ENCODE measurements around the gene SLC4A5.

Gene SLC4A5, protein sequence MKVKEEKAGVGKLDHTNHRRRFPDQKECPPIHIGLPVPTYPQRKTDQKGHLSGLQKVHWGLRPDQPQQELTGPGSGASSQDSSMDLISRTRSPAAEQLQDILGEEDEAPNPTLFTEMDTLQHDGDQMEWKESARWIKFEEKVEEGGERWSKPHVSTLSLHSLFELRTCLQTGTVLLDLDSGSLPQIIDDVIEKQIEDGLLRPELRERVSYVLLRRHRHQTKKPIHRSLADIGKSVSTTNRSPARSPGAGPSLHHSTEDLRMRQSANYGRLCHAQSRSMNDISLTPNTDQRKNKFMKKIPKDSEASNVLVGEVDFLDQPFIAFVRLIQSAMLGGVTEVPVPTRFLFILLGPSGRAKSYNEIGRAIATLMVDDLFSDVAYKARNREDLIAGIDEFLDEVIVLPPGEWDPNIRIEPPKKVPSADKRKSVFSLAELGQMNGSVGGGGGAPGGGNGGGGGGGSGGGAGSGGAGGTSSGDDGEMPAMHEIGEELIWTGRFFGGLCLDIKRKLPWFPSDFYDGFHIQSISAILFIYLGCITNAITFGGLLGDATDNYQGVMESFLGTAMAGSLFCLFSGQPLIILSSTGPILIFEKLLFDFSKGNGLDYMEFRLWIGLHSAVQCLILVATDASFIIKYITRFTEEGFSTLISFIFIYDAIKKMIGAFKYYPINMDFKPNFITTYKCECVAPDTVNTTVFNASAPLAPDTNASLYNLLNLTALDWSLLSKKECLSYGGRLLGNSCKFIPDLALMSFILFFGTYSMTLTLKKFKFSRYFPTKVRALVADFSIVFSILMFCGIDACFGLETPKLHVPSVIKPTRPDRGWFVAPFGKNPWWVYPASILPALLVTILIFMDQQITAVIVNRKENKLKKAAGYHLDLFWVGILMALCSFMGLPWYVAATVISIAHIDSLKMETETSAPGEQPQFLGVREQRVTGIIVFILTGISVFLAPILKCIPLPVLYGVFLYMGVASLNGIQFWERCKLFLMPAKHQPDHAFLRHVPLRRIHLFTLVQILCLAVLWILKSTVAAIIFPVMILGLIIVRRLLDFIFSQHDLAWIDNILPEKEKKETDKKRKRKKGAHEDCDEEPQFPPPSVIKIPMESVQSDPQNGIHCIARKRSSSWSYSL

DNA sequence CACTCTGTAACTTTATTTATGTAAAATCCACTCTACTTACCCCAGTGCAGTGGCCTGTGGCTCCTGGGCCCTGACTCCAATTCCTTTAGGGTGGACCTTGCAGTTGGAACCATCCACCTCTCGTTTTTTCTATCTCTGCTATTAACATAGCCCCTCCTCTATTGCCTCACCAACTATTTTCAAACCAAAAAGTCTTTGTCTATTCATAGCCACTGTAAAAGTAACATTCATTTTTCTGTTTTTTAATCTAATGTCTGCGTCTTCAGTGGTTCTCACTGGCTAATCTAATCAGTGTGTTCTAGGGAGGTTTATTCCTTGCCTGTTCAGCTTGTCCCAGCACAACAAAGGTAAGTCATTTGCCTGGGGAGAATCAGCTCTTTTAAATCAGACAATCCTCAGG, at the start of gene SLC4A5:
TSS of gene SLC4A5 (minus strand) at position 101 of the 400 bp plus-strand sequence. CDS start 28,393 bp downstream, outside the sequence.
- DNase-seq (ENCODE audit: low spot score) = no peak

DNA sequence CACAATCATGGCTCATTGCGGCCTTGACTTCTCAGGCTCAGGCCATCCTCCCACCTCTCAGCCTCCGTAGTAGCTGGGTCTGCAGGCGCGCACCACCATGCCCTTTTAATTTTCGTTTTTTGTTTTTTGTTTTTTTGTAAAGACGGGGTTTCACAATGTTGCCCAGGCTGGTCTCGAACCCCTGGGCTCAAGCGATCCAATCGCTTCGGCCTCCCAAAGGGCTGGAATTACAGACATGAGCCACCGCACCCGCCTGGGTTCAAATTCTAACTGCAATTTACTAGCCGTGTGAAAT, 49.2 kb upstream of the SLC4A5 start:
- DNase-seq (ENCODE audit: low spot score) = no peak

DNA sequence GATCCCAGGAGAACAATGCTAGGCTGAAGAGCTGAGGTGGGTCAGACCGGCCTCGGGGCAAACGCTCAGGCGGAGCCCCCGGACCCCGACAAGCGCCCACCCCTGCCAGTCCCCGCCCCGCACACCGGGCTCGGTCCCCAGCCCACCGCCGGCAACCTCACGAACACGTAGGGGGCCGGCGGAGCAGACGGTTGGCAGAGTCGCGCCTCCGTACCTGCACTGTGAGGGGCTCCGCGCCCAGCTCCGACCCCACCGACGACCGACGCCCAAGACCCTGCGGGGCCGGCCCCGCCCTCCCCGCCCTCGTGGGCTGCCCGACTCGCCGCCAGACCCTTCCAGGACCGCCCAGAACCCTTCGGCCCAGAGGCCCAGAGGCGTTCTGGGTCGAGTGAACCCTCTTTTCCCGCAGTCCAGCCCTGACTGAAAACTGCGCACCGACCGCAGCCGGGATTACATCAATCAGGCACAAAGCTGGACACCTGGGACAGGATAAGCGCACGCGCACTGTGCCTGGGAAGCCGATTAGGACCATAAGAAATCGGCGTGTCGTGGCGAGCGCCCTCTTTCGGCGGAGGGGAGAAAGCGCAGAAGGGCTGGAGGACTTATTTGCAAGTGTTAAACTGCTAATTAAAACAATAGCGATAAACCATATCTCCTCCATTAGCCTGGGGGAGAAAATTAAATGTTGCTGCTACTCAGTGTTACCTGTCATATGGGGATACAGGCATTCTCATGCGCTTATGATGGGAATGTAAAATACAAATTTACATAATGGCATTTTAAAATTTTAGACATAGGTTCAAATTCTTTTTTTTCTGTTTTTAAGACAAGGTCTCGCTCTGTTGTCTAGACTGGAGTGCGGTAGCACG, 48.6 kb upstream of the SLC4A5 start:
- DNase-seq (ENCODE audit: low spot score) = peak; percentile 98

DNA sequence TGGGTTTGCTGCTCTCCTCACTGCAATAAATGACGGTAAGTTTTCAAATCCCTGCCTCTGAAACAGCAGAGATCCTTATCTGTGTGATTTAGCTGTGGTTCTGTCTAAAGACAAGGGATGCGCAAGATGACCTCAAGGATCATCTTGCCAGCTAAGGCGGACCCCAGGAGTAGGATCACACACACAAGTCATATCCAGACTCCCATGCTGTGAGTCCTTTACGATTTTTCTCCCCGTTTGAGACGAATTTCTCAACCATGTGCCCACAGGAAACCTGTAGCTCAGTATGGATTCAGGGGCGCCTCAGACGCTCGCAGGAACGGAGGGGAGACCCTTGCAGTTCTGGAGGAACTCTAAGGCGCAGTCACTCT, 48.0 kb upstream of the SLC4A5 start:
- no peak for DNase-seq (ENCODE audit: low spot score)

DNA sequence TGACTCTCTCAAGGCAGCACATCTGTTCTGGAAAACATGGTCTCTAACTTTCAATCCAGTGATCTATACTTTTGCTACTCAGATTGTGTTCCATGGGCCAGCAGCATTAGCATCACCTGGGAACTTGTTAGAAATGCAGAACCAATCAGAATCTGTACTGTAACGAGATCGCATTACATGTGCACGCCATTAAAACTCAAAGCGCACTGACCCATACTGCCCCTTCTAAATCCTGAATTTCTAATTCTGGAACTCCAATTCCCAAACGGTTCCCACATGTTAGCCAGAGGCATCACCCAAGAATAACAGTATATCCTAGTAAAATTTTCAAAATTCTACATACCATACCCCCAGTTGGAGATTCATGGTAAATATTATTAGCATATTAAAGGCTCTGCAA, 47.4 kb upstream of the SLC4A5 start:
- DNase-seq (ENCODE audit: low spot score) = no peak

DNA sequence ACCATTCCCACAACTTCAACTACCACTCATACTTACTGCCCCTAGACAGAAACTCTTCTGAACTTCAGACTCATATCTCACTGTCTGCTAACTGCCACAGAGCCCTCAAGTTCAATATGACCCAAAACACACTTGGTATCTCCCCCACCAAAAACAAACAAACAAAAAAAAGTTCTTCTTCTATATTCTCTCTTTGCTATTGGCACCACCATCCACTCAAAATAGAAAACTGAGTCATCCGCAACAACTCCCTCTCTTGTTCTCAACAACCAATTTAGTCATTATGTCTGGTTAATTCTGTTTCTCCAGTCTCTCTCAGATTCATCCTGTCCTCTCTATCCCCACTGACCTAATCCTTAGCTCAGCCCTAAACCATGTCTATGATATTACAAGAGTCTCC, 44.1 kb upstream of the SLC4A5 start:
- DNase-seq (ENCODE audit: low spot score) = no peak

DNA sequence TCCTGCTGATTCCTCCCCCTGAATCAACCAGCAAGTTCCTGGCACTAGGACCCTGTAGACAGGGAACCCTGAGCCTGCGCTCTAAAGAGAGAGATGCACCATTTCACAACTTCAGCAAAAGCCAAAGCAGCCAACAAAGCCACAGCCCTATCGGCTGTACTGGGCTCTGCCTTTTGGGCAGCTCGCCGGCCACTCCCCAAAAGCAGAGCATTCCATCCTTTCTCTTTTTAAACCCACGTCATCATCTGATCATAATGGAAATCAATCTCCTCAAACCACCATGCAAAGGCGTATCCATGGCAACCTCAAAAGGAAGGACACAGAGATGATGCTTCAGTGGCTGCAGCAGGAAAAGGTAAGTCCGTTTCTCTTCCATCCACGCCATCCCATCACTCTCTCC, 42.2 kb upstream of the SLC4A5 start:
- DNase-seq (ENCODE audit: low spot score) = no peak

DNA sequence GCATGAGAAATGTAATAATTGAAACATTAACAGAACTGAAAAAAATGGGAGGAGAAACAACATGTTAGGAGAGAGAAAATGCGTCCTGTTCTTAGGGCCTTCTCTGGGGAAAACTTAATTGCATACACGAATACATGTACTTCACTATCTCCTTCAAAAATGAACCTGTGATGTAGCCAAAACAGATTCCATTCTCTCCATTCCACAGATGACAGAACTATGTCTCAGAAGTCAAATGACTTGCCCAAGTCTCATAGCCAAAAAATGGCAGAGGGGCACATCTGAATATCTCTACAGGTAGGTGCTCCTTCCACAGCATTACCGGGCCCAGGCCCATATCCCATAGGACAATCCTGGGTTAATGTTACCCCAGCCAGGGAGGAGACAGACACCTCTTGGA, 40.8 kb upstream of the SLC4A5 start:
- DNase-seq (ENCODE audit: low spot score) = no peak

DNA sequence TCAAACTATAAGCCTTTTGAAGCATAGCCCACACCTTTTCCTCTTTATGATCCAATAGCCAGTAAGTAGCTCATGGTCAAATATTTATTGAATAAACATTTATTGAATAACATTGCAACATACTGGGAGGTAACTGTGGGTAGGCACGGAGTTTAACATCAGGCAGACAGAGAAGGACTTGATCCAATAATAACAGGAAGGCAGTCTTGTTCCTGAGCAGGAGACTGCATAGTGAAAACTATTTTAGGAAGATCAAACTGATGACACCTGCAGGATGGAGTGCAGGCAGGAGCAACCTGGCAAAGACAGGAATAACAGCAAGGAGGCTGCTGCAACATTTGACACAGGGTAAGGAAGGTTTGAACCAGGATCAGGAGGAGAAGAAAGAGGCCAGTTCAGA, 40.0 kb upstream of the SLC4A5 start:
- DNase-seq (ENCODE audit: low spot score) = no peak

DNA sequence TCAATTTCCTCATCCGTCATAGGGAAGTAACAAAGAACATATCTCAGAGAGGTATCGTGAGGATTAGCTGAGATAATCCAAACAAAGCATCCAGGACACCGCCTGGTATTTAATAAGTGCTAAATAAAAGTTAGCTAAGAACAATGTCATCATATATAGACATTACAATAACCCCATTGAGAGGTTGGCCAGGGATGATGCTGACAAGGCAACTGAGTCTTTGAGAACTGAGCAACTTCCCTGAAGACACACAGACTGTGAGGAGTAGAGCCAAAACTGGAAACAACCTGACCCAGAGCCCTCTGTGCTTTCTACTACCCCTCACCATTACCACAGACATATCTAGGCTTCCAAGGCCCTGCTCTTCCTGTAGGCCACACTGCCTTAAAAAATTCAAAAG, 38.5 kb upstream of the SLC4A5 start:
- DNase-seq (ENCODE audit: low spot score) = no peak

DNA sequence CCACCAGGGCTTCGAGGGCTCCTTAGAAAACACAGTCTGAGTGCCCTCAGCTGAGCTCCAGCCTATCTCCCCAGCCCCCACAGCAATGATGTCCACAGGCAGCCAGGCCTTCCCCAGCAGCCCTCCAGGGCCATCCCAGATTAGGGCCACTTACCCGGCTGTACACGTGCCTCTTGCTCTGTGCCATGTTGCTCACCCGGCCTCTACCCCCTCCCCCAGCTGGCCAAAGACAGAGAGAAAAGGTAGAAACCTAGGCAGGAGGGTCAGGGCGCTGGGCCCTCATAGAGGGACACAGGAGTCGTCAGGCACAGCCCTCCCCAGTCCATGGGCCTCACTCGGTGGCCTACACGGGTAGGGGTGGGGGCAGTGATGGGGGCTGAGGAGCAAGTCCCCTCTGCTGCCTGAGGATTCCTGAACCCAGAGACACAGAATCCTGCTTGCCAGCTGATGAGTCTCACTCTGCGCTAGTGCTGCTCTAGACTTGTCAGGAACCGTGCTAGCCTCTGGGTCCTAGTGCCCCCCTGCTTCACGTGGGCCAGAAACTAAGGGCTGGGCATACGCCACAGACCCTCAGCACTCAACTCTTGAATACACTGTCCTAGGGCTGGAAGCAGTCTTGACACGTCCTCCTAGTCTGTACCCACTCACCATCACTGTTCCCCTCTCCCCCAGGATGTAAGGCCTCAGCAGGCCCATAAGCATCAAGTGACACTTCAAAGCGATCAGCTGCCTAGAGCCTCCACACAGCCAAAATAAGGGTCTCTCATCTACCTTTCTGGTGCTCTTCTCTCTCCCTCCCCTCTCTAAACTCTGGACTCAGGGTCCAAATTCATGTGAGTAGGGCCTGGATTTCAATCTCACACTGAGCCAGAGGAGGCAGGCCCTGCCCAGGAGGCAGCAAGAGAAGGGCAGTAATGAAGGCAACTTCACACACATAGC, 36.9 kb upstream of the SLC4A5 start, which contains the start of gene DCTN1:
TSS of gene DCTN1 (minus strand) at position 461 of the 939 bp plus-strand sequence. CDS start at position 187, 274 bp downstream.
- peak; percentile 71 for DNase-seq (ENCODE audit: low spot score)

DNA sequence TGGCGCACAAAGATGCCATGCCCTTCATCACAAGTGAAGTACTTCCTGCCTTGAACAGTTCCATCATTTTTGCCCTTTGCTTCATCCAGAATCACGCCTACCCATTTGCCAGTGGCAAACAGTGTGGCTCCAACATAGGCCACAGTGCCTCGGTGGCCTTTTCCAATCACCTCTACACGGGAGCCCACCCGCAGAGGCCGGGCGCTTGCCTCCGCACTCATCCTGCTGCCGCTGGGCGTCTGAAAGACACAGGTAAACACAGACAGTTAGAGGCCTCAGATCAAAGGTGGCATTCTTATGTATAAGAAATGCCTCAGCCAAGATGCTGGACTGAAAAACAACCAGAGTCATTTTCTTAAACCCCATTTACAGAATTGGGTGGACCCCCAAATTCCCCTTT, 34.8 kb upstream of the SLC4A5 start:
- DNase-seq (ENCODE audit: low spot score) = no peak

DNA sequence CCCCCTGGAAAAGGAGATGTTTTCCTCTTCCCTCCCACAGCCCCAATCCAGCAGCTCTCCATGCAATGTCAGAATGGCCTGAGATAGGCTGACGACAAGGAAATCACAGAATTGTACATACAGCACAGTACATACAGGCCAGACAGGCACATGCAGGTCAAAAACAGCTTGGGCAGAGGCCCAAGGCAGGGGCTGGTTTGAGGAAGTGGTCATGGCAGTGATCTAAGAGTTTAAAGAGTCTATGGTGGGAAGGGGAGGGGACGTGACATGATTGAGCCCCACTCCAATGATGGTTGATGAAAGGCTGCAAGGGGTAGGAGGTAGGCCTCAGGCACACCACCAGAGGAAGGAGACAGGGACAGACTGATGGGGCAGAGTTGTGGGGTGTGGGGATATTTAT, 32.6 kb upstream of the SLC4A5 start:
- DNase-seq (ENCODE audit: low spot score) = no peak

DNA sequence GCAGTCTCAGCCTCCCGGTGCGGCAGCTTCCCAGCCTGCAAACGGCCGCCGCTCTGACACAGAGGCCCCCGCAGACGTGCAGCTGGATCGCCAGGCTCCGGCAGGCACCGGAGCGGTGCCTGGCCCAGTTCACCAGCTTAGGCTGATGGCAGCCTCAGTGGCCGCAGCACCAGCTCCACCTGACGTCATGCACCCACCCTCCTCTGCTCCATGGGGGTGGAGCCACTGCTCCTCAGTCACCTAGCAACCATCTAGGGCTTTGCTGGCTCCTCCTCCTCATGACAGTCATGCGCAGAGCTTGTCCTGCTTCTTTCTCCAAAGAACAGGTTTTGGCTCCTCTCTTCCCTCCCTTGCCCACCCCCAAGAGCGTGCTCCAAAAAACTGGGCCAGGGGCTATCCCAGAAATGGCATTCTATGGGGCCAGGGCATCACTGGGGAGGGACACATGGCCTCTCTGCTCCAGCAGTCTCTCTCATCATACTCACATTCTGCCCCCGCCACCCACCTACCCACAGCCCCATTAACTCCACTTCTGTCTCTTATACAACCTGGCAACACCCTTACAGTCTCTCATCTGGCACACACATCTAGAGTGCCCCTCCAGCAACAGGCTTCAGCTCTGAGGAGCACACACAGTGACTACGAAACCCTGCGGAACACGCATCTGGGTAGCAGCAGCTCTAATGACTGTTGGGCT, 31.4 kb upstream of the SLC4A5 start:
- DNase-seq (ENCODE audit: low spot score) = peak; percentile 89

DNA sequence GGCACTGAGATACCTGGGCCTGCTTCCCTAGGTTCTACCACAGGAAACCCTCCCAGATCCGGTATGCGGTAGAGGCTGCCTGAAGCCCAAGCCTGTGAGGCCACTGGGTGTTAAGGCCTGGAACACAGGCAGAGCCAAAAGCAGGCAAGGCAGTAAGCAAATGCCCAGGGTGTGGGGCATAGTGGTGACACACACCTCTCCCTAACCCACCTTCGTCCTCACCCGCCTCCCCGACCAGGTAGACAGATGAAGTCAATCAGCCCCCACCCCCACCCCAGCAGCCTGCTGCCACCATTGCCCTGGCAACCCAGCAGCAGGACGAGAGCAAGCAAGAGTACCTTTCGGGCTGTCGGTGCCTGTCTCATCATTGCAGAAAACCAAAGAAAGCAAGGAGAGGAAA, 30.8 kb upstream of the SLC4A5 start:
- DNase-seq (ENCODE audit: low spot score) = no peak

DNA sequence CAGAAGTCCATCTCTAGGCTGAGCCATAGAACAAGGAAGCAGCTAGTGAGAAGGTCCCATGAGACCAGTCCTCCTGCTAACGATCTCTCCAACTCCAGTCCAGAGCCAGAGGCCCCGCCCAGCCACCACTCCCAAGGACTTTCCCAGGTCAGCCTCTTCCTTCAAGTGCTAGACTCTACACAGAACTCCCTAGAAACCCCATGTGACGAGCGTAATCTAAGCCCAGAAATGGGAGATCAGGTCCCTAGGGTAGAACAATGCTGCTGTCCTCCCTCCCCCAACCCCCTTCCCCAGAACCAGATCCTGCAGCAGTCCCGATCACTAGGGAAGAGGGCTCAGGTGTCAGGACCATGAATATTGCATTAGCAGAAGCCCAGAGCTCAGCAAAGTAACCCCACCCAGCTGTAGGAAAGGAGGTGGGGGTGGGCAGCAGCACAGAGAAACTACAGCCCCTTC, 30.0 kb upstream of the SLC4A5 start:
- no peak for DNase-seq (ENCODE audit: low spot score)

DNA sequence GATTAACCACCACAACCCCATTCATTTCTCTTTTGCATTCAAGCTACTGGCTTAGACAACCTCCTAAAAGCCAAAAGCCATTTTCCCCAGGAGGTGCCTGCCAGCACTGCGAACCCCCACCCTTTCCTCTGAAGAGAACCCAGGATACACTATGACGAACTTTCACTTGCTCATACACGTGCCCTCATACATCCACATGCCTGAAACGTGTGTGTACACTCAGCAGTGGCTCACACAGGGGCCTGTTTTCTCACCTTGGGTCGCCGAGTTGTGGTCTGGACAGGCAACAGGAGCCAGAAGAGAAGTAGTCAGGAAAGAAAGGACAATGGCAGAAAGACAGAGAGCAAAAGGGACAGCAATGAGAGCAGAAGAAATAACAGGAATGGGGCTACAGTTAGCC, 29.5 kb upstream of the SLC4A5 start:
- no peak for DNase-seq (ENCODE audit: low spot score)

DNA sequence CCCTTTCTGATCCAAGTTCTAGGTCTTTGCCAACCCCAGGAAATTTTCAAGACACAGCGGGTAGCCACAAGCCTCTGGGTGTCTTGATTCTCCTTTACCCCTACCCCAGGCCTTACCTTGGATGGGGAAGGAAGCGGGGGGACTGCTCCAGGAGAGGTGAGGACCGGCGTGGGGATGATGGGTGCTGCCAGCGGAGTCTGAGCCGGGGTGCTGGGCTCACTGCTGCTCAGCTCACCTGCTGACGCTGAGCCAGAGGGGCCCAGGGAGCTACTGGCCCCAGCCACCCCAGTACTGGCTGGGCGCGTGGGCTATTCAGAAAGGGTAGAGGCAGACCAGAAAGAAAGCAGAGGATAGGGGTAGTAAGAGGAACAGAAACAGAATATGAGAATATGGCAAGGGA, 28.2 kb upstream of the SLC4A5 start:
- DNase-seq (ENCODE audit: low spot score) = no peak

DNA sequence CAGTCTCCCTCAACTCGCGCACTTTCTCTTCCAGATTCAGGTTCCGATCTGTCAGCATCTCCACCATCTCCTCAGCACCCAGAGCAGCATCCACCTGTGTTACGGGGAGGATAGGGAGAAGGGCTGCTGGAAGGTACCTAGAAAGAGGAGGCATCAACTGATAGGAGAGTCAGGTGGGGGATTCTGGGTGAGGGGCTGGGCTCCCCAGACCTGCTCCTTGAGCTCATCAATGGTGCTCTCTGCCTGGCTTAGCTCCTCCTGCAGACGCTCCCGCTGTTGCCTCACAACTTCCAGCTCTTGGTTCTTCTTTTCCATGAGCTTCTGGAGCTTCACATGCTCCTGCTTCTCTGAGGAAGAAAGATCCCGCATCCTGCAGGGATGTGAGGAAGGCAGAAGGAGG, 26.8 kb upstream of the SLC4A5 start:
- no peak for DNase-seq (ENCODE audit: low spot score)

DNA sequence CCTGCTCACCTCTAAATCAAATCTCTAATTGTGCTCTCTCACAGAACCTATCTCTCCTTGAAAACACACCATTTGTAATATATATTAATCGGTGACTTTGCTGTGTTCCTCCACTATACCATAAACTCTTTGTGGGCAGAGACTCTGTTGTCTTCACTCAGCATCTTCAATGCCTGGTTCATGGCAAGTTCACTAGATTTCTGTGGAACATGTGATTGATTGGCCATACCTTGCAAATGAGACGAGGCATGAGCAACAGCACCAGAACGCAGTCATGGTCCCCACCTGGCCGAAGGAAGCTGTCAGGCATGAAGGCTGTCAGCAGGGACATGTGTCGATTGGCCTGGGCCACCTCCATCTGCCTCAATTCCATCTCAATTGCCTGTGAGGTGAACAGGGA, 25.3 kb upstream of the SLC4A5 start:
- no peak for DNase-seq (ENCODE audit: low spot score)

Data from ecto neural progenitor cell (in vitro differentiated cells).